ENCODE results near the gene GNPDA1. TPM values are rescaled to one million over a fixed set of nuclear protein-coding genes. Genes with fewer than 3 reads are reported as not detected.
"Not testable (repeated sequence)": the region's sequence is repeated elsewhere in the genome, so short reads cannot be mapped to it uniquely, and the experiment has no call there.

Gene GNPDA1
- total and polyA plus RNA-seq, 10 donors, result 13.9 to 35.7 (median 29.3) TPM

DNA sequence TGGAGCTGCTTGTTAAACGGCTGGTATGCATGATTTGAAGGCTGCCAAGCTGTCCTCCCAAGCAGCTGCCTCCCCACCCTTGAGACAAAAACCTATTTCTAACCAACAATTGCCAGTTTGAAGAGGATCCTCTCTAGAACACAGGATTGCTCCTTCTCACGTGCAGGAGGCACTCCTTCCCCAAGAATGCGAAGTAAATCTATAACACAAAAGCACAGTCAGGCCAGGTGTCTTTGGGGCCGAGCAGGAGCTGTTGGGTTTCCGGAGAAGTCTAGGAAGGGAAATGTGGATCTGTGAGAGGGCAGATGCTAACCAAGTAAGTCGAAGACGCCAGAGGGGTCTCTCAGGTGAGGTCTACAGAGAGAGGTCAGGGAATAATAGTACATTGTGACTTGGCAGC is 35.4 kb upstream of the GNPDA1 start:
- WGBS, 5 donors, result 71 to 88% (median 80%) methylated on average over 7 of the region's 7 CpGs

DNA sequence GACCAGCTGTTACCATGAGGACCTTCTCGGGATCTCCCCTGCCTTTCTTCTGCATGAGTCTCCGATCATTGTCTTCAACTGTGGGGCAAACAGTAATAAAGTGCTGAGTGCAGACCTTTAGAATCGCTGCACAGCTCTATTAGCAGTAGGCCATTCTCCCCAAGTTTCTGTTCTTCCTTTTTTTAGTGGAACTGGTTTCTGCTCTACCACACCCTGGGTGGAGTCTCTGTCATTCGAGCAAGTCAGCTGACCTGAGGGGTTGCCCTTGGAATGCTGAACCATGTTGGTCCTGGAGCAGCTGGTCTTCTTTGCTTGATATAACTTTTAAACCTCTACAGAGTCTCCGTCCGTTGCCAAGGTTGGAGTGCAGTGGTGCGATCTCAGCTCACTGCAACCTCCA is 33.4 kb upstream of the GNPDA1 start:
- no peak for DNase-seq
- TF ChIP-seq POLR2AphosphoS5 (IDR thresholded peaks at IDR 0.05) (no peak), CTCF (IDR thresholded peaks at IDR 0.05 in 8 of 11, conservative IDR thresholded peaks at IDR 0.05 in 3 of 11) (no peak), POLR2A (IDR thresholded peaks at IDR 0.05) (no peak)
- peak overlapping the region in 1 of 8 donors; percentile 32 for H3K27ac ChIP-seq
- no peaks in the 10 kb centered on the region for H3K27me3 ChIP-seq (replicated peaks in 1 of 7)
- intact Hi-C loops (cut with DNase I; ENCODE audit: low total_unique reads), result no loop called here
- 76 to 86% (median 81%) methylated on average over 7 of the region's 7 CpGs for WGBS, 5 donors
- no peaks in the 10 kb centered on the region for H3K9me3 ChIP-seq
- H3K36me3 ChIP-seq, result no peaks in the 10 kb centered on the region
- no peak overlapping the region for H3K4me3 ChIP-seq
- no peaks in the 10 kb centered on the region for H3K4me1 ChIP-seq

More for the DNA sequence above, 35.4 kb upstream of the GNPDA1 start:
- Histone ChIP-seq H3K27me3 (replicated peaks in 1 of 7) (no peaks in the 10 kb centered on the region), H3K36me3 (no peaks in the 10 kb centered on the region), H3K4me1 (peaks cover 0 to 8% (median 2%) of the 10 kb centered on the region in 6 donors), H3K4me3 (no peak overlapping the region), H3K27ac (no peak overlapping the region), H3K9me3 (no peaks in the 10 kb centered on the region)
- DNase-seq, result no peak
- intact Hi-C loops (cut with DNase I; ENCODE audit: low total_unique reads), result no loop called here
- TF ChIP-seq CTCF (IDR thresholded peaks at IDR 0.05 in 8 of 11, conservative IDR thresholded peaks at IDR 0.05 in 3 of 11) (no peak), POLR2A (IDR thresholded peaks at IDR 0.05) (no peak), POLR2AphosphoS5 (IDR thresholded peaks at IDR 0.05) (no peak)

GRCh38 chr5:142040881-142041280 is 28.1 kb upstream of the GNPDA1 start:
- H3K4me3 ChIP-seq; H3K9me3 ChIP-seq; H3K4me1 ChIP-seq; H3K27ac ChIP-seq; DNase-seq; H3K27me3 ChIP-seq (replicated peaks in 1 of 7); H3K36me3 ChIP-seq; intact Hi-C loops (cut with DNase I; ENCODE audit: low total_unique reads): not testable (repeated sequence)
- WGBS, 5 donors, result 88 to 98% (median 96%) methylated on average over 6 of the region's 6 CpGs

GRCh38 chr5:142040285-142040684 is 27.5 kb upstream of the GNPDA1 start:
- Histone ChIP-seq H3K9me3 (no peaks in the 10 kb centered on the region), H3K36me3 (no peaks in the 10 kb centered on the region), H3K27me3 (replicated peaks in 1 of 7) (no peaks in the 10 kb centered on the region), H3K4me1 (no peaks in the 10 kb centered on the region), H3K27ac (no peak overlapping the region), H3K4me3 (no peak overlapping the region)
- DNase-seq, result no peak
- WGBS, 5 donors, result 87 to 98% (median 94%) methylated on average over 2 of the region's 2 CpGs
- TF ChIP-seq CTCF (IDR thresholded peaks at IDR 0.05 in 8 of 11, conservative IDR thresholded peaks at IDR 0.05 in 3 of 11) (no peak), POLR2AphosphoS5 (IDR thresholded peaks at IDR 0.05) (no peak), POLR2A (IDR thresholded peaks at IDR 0.05) (no peak)
- intact Hi-C loops (cut with DNase I; ENCODE audit: low total_unique reads), result no loop called here

DNA sequence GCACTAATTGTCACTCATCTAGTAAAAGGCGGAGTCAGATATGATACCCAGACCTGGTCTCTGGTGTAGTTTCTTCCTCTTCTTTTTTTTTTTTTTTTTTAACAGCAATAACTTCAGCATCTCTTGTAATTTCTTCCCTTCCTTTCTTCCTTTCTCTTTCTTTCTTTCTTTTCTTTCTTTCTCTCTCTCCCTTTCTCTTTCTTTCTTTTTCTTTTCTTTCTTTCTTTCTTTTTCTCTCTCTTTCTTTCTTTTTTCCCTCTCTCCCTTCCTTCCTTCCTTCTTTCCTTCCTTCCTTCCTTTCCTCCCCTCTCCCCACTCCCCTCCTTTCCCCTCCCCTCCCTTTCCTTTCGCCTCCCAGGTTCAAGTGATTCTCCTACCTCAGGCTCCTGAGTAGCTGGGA is 25.9 kb upstream of the GNPDA1 start:
- H3K27ac ChIP-seq, result no peak overlapping the region
- H3K4me1 ChIP-seq, result peaks cover 0 to 4% (median 0%) of the 10 kb centered on the region in 6 donors
- TF ChIP-seq POLR2A (IDR thresholded peaks at IDR 0.05) (no peak), POLR2AphosphoS5 (IDR thresholded peaks at IDR 0.05) (no peak), CTCF (IDR thresholded peaks at IDR 0.05 in 8 of 11, conservative IDR thresholded peaks at IDR 0.05 in 3 of 11) (no peak)
- H3K36me3 ChIP-seq, result no peaks in the 10 kb centered on the region
- WGBS, 5 donors, result 93 to 100% (median 95%) methylated on average over 2 of the region's 2 CpGs
- no peak overlapping the region for H3K4me3 ChIP-seq
- intact Hi-C loops (cut with DNase I; ENCODE audit: low total_unique reads), result no loop called here
- no peak for DNase-seq
- no peaks in the 10 kb centered on the region for H3K9me3 ChIP-seq
- H3K27me3 ChIP-seq (replicated peaks in 1 of 7), result no peaks in the 10 kb centered on the region

GRCh38 chr5:142037599-142037998 is 24.8 kb upstream of the GNPDA1 start:
- H3K4me1 ChIP-seq; H3K36me3 ChIP-seq; intact Hi-C loops (cut with DNase I; ENCODE audit: low total_unique reads); H3K27ac ChIP-seq; DNase-seq; H3K4me3 ChIP-seq; H3K9me3 ChIP-seq; H3K27me3 ChIP-seq (replicated peaks in 1 of 7): not testable (repeated sequence)
- 89 to 97% (median 95%) methylated on average over 3 of the region's 3 CpGs for WGBS, 5 donors

Data from spleen (tissue), 11 donors.